ENCODE results near the gene CDH16.
"Not testable (repeated sequence)": the region's sequence is repeated elsewhere in the genome, so short reads cannot be mapped to it uniquely, and the experiment has no call there.

CDH16 gene

DNA sequence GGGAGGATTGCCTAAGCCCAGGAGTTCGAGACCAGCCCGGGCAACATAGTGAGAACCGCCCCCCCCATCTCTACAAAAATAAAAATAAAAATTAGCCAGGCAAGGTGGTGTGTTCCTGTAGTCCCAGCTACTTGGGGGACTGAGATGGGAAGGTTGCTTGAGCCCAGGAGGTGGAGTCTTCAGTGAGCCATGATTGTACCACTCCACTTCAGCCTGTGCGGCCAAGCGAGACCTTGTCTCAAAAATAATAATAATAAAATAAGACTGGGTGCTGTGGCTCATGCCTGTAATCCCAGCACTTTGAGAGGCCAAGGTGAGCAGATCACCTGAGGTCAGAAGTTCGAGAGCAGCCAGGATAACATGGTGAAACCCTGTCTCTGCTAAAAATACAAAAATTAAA lies 26.9 kb downstream of the CDH16 start:
- FAIRE-seq = no peak

DNA sequence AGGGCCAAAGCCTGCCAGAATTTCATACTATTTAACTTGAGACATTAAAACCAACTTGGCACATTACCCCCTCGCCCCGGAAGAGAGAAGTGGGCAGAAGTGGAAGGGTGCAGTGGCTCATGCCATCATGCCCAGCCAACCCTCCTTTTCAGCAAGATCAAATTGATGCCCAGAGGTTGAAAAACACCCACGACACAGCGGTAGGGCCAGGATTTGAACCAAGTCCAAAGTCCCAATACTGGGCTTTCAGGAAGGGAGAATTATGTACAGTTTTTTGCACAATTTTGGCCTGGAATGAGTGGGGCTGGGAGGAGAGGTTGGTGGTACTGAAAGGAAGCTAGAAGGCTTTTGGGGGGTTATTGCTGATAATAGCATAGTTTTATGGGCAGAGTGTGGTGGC lies 27.3 kb downstream of the CDH16 start:
- no peak for FAIRE-seq

DNA sequence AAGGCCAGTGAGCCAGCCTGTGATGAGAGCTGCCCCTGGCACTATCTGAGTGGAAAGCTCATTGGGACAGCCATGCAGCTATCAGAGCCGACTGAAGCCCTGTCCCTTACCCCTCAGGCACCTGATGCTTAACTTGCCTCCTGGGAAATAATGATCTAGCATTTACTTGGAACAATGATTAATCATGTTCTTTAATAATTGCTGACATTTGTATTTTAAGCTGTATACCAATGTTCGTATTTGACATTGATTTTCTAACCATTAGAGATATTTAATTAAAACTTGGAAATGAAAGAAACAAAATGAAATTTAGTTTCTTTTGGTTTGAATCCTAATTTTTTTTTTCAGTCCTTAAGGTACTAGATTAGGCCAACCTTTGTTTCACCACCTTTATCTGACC lies 27.9 kb downstream of the CDH16 start:
- FAIRE-seq = no peak

GRCh38 chr16:66889622-66890021 lies 29.1 kb downstream of the CDH16 start:
- FAIRE-seq = no peak

- no peak for FAIRE-seq
Observed at GRCh38 chr16:66888647-66889615, 29.8 kb downstream of the CDH16 start.

GRCh38 chr16:66886914-66887313 lies 31.8 kb downstream of the CDH16 start:
- FAIRE-seq = no peak

DNA sequence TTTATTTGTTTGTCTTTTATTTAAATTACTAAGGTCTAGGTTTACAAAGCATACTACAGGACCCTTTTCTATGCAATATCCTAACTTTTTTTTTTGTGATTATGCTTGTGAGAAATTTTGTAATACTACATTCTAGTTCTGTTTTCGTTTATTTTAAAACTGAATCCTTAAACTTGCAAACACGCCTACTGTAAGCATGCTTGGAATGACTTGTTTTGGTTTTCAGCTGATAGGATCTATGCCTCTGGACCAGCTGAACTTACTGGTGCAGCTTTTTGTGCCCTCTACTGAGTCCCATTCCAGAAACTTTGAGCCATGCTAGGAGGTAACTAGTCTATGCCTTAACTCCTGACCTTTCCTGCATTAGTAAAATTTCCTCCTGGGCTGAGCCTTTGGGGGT lies 32.4 kb downstream of the CDH16 start:
- no peak for FAIRE-seq

DNA sequence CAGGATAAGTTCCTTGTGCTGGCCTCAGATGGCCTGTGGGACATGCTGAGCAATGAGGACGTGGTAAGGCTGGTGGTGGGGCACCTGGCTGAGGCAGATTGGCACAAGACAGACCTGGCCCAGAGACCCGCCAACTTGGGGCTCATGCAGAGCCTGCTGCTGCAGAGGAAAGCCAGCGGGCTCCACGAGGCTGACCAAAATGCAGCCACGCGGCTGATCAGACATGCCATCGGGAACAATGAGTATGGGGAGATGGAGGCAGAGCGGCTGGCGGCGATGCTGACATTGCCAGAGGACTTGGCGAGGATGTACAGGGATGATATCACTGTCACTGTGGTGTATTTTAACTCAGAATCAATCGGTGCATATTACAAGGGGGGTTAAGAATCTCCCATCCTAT lies 33.2 kb downstream of the CDH16 start:
- no peak for FAIRE-seq

DNA sequence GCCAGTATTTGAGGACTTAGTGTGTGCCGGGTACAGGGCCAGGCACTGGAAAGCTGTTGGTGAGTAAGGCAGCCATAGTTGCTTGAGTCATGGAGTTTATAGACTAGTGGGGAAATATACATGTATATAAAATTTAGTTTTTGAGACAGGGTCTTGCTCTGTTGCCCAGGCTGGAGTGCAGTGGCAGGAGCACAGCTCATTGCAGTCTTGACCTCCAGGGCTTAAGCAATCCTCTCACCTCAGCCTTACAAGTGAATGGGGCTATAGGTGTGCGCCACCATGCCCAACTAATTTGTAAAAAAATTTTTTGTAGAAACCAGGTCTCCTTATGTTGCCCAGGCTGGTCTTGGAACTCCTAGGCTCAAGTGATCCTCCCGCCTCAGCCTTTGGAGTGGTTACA lies 36.0 kb downstream of the CDH16 start:
- no peak for FAIRE-seq

- no peak for FAIRE-seq
Observed at GRCh38 chr16:66881964-66882508, 36.6 kb downstream of the CDH16 start.

GRCh38 chr16:66881560-66881959 lies 37.1 kb downstream of the CDH16 start:
- no peak for FAIRE-seq

- no peak for FAIRE-seq
Observed at GRCh38 chr16:66881014-66881417, 37.7 kb downstream of the CDH16 start.

- no peak for FAIRE-seq
Observed at GRCh38 chr16:66880288-66881013, 38.2 kb downstream of the CDH16 start, which contains the start of gene PDP2. Gene PDP2 (plus strand): TSS chr16:66880515. CDS start chr16:66884285, 3,770 bp downstream.

- FAIRE-seq = no peak
Observed at GRCh38 chr16:66878067-66878466, 40.6 kb downstream of the CDH16 start.

DNA sequence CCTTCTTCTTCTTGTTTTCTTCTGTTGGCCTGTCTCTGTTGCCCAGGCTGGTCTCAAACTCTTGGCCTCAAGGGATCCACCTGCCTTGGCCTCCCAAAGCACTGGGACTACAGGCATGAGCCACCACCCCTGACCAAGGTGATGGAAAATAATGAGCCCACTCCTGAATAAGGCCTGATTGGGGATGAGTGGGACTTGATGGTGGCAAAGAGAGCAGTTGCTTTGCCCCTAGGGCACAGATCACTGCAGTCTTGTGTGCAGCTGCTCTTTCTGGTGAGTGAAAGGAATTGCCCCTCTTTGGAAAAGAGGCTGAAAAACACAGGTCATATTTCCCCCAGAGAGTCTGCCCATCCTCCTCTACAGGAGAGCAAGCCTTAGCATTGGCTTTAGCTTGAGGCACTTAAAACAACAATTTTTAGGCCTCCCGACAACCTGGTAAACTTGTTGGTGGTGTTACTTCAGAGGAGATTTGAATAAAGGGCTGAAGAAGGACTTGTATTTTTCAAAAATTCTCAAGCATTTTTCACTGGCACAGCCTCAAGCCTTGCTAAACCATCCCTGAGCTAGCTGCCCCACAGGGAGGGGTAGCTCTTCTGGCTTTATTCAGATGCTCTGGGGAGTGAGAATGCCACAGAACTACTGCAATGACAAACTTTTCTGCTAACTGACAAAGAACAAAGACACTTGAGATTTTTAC lies 44.5 kb downstream of the CDH16 start:
- FAIRE-seq = no peak

DNA sequence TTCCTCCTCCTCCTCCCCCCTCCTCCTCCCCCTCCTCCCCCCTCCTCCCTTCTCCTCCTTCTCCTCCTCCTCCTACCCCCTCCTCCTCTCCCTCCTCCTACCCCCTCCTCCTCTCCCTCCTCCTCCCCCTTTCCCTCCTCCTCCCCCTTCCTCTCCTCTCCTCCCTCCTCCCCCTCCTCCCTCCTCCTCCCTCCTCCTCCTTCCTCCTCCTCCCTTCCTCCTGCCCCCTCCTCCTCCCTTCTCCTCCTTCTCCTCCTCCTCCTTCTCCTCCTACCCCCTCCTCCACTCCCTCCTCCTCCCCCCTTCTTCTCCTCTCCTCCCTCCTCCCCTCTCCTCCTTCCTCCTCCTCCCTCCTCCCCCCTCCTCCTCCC lies 45.0 kb downstream of the CDH16 start:
- FAIRE-seq = no peak

- peak; percentile 66 for FAIRE-seq
Observed at GRCh38 chr16:66872943-66873684, 45.6 kb downstream of the CDH16 start.

DNA sequence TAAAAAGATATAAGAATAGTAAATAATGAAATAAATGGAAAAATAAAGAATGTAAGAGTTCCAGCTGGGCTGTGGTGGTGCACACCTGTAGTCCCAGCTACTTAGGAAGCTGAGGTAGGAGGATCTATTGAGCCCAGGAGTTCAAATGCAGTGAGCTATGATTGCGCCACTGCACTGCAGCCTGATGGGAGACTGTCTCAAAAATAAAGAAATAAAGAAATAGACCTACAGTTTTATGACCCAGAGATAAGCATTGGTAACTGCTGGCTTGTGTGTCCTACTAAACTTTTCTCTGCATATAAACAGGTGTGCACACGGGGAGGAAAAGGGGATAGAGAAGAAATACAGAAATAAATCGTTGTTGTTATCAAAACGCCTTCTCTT lies 46.1 kb downstream of the CDH16 start:
- no peak for FAIRE-seq

DNA sequence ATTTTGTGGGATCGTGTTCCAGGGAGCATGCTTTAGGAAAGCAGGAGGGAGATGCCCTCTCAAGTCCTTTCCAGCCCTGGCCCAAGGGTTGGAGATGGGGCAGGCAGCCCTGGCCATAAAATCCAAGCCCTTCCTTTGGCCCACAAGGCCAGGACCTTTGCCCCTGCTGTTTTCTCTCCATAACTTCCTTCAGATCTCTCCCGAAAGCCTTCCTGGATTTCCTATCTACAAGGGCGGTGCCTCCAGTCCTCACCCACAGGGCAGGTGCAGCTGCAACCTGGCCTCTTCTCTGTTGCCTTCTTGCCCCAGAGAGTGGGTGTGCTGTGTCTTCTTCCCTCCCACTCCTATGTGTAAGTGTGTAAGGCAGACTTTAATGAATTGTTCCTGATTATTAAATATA lies 46.8 kb downstream of the CDH16 start:
- no peak for FAIRE-seq

- not testable (repeated sequence) for FAIRE-seq
Observed at GRCh38 chr16:66871363-66871762, 47.3 kb downstream of the CDH16 start.

DNA sequence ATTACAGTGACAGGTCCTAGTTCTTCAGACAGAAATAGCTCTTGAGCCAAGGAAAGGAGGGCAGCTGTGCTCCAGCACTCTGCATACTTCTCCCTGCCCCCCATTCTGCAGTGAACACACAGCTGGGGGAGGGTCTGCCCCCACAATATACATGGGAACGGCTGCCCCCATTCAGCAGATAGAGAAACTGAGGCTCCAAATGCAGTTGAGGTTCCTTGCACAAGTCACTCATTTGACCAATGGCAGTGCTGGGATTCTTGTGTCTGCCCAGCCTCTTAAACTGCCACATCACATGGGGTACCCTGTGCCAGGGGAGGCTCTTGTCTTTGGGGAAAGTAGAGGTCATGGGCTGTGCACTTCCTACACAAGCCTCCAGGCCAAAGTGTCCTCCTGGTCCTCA lies 49.3 kb downstream of the CDH16 start:
- no peak for FAIRE-seq

- FAIRE-seq = no peak
Observed at GRCh38 chr16:66863707-66864106, 55.0 kb downstream of the CDH16 start.

All from TTC549 (cell line).